Vagina (tissue), 2 donors: ENCODE data around the gene MAP3K20.

ENCODE experiments used
- POLR2AphosphoS5 ChIP-seq, 2 donors: sonication (generic); formaldehyde crosslinking; IDR thresholded peaks; one replicate each; pipeline ENCODE4 v1.9.0; 2017; ENCODE audit warnings: antibody characterized with exemption in 2 of 2, mild to moderate bottlenecking in 2 of 2, low read depth in 1 of 2; ENCODE audit not compliant: insufficient read depth in 1 of 2
- TF ChIP-seq, protein P1 (sequence below), 3 experiments: fragments of 450-650 bp in 2 of 3; fragments of 200-600 bp in 1 of 3; sonication (generic) in 1 of 3; IDR thresholded peaks; one replicate each; pipeline ENCODE4 v1.5.1; 2017 to 2019; ENCODE audit warnings: antibody characterized with exemption in 3 of 3, mild to moderate bottlenecking in 2 of 3, moderate library complexity in 2 of 3

- no peak for TF ChIP-seq POLR2AphosphoS5 (IDR thresholded peaks at IDR 0.05; ENCODE audit: insufficient read depth in 1 of 2, low read depth in 1 of 2)
- TF ChIP-seq, protein P1, sequence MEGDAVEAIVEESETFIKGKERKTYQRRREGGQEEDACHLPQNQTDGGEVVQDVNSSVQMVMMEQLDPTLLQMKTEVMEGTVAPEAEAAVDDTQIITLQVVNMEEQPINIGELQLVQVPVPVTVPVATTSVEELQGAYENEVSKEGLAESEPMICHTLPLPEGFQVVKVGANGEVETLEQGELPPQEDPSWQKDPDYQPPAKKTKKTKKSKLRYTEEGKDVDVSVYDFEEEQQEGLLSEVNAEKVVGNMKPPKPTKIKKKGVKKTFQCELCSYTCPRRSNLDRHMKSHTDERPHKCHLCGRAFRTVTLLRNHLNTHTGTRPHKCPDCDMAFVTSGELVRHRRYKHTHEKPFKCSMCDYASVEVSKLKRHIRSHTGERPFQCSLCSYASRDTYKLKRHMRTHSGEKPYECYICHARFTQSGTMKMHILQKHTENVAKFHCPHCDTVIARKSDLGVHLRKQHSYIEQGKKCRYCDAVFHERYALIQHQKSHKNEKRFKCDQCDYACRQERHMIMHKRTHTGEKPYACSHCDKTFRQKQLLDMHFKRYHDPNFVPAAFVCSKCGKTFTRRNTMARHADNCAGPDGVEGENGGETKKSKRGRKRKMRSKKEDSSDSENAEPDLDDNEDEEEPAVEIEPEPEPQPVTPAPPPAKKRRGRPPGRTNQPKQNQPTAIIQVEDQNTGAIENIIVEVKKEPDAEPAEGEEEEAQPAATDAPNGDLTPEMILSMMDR (IDR thresholded peaks at IDR 0.05): no peak
These were observed 163.2 kb downstream of the MAP3K20 start for GRCh38 chr2:173238831-173239230.
